ENCODE measurements around the gene HACD2.
"Not testable (repeated sequence)": the region's sequence is repeated elsewhere in the genome, so short reads cannot be mapped to it uniquely, and the experiment has no call there.

GRCh38 chr3:123487063-123487462, 97.8 kb downstream of the HACD2 start:
- TF ChIP-seq EZH2 (IDR thresholded peaks at IDR 0.05; ENCODE audit: insufficient read depth, poor library complexity, severe bottlenecking); EZH2phosphoT487 (IDR thresholded peaks at IDR 0.05; ENCODE audit: insufficient read depth, low read depth): not testable (repeated sequence)

Data from GM23248 (cell line).